GM20000 (cell line): ENCODE results near the gene COPG1.

Experiments
- DNase-seq: peaks from one replicate; pipeline ENCODE4 v3.0.0; 2012; ENCODE audit warnings: low spot score
- CTCF ChIP-seq: IDR thresholded peaks from 2 replicates; pipeline ENCODE4 v1.5.1; 2012; ENCODE audit warnings: mild to moderate bottlenecking, control low read depth; ENCODE audit errors: extremely low read depth, missing control alignments

COPG1 gene

DNA sequence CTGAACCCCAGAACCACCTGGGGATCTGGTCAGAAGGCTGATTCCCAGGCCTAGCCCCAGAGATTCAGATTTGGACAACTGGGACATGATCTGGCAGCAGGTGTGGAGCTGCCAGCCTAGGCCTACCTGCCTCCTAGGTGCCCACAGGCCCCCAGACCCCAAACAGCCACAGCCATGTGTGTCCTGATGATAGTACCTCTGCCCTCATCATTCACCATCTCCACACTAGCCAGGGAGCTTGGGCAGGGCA lies 63.9 kb downstream of the COPG1 start:
- no peak for TF ChIP-seq CTCF
- no peak for DNase-seq

DNA sequence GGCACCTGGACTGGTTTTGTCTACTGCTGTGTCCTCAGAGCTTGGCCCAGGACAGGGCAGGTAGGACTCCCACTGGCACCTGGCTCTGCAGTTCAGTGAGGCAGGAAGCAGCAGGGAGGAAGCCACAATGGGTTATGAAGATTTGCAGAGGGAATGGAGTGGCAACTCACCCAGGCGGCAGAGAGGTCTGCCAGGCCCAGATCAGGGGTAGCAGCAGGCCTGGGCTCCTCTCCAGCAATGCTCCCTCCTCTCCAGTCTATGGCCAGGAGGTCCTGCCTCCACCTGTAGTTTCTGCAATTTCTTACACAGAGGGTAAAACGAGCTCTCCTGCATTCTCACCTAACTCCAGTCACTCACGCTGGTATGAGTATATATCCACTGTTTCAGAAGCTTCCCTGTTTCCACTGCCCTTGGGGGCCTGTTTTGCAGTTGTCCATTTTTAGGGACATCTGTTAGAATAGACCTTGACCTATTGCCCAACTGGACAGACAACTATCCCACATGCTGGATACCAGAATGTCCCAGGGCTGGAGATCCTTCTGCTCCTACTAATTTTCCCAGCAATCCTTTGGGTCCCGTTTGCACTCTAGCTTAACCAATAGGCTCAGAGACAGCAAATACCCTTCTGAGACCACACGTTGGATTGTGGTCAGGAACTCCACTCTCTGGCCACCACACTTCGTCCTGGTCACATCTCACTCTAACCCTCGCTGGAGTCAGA lies 64.4 kb downstream of the COPG1 start:
- no peak for TF ChIP-seq CTCF
- no peak for DNase-seq

GRCh38 chr3:129314386-129315222 lies 65.2 kb downstream of the COPG1 start:
- peak; percentile 43 for TF ChIP-seq CTCF
- DNase-seq = peak; percentile 90

- no peak for TF ChIP-seq CTCF
- peak; percentile 69 for DNase-seq
Measured at GRCh38 chr3:129315223-129315997, 66.0 kb downstream of the COPG1 start.

- no peak for TF ChIP-seq CTCF
- DNase-seq = no peak
Measured at GRCh38 chr3:129315998-129316247, 66.5 kb downstream of the COPG1 start.

- DNase-seq = peak; percentile 90
- TF ChIP-seq CTCF = peak; percentile 71
Measured at GRCh38 chr3:129316248-129317013, 67.0 kb downstream of the COPG1 start.
